H9 (cell line): ENCODE results near the gene STAT3. TPM values are rescaled to one million over a fixed set of nuclear protein-coding genes. Genes with fewer than 3 reads are reported as not detected.

Experiments
- DNase-seq: peaks from one replicate; pipeline ENCODE4 v3.0.0-alpha.2; 2017
- H2AFZ ChIP-seq: one replicate; pipeline ENCODE4 v1.6.1; 2013; ENCODE audit warnings: mild to moderate bottlenecking, low read length, control low read depth, moderate library complexity
- H2AK5ac ChIP-seq: 2 replicates; pipeline ENCODE4 v1.6.1; 2013; ENCODE audit warnings: low read length, control low read depth, mixed read lengths; ENCODE audit not compliant: insufficient read length
- H2BK120ac ChIP-seq: one replicate; pipeline ENCODE4 v1.6.1; 2013; ENCODE audit warnings: low read depth, mild to moderate bottlenecking, low read length, control low read depth, inconsistent platforms; ENCODE audit not compliant: poor library complexity, severe bottlenecking
- H2BK12ac ChIP-seq: 2 replicates; pipeline ENCODE4 v1.6.1; 2013; ENCODE audit warnings: low read length, control low read depth, mixed read lengths, low read depth; ENCODE audit not compliant: insufficient read length
- H2BK15ac ChIP-seq: 2 replicates; pipeline ENCODE4 v1.6.1; 2013; ENCODE audit warnings: low read depth, low read length, control low read depth
- H2BK20ac ChIP-seq: one replicate; pipeline ENCODE4 v1.6.1; 2013; ENCODE audit warnings: low read depth, mild to moderate bottlenecking, low read length, control low read depth, inconsistent platforms; ENCODE audit not compliant: poor library complexity, severe bottlenecking
- H2BK5ac ChIP-seq: 2 replicates; pipeline ENCODE4 v1.6.1; 2013; ENCODE audit warnings: low read length, control low read depth, mixed read lengths; ENCODE audit not compliant: insufficient read length
- H3K14ac ChIP-seq: 2 replicates; pipeline ENCODE4 v1.6.1; 2013; ENCODE audit warnings: low read length, control low read depth; ENCODE audit not compliant: insufficient read depth
- H3K18ac ChIP-seq: 2 replicates; pipeline ENCODE4 v1.6.1; 2013; ENCODE audit warnings: low read depth, mild to moderate bottlenecking, mixed read lengths, low read length, control low read depth; ENCODE audit not compliant: insufficient read length
- H3K23ac ChIP-seq: 2 replicates; pipeline ENCODE4 v1.6.1; 2013; ENCODE audit warnings: low read length, control low read depth, mixed read lengths, low read depth; ENCODE audit not compliant: insufficient read length
- H3K23me2 ChIP-seq: 2 replicates; pipeline ENCODE4 v1.6.1; 2013; ENCODE audit warnings: low read depth, mild to moderate bottlenecking, mixed read lengths, low read length, control low read depth; ENCODE audit not compliant: insufficient read length, poor library complexity, severe bottlenecking
- H3K27ac ChIP-seq: 2 replicates; pipeline ENCODE4 v1.5.1; 2013; ENCODE audit warnings: low read length, control low read depth, mixed read lengths, low read depth; ENCODE audit not compliant: insufficient read length
- H3K27me3 ChIP-seq: 2 replicates; pipeline ENCODE4 v1.6.1; 2013; ENCODE audit warnings: low read length, control low read depth, inconsistent platforms; ENCODE audit not compliant: insufficient read depth
- H3K4ac ChIP-seq: 2 replicates; pipeline ENCODE4 v1.6.1; 2013; ENCODE audit warnings: low read depth, mild to moderate bottlenecking, control low read depth, inconsistent platforms, low read length, moderate library complexity
- H3K4me1 ChIP-seq: 2 replicates; pipeline ENCODE4 v1.6.1; 2013; ENCODE audit warnings: low read length, control low read depth, inconsistent platforms; ENCODE audit not compliant: insufficient read depth
- H3K4me2 ChIP-seq: 2 replicates; pipeline ENCODE4 v1.6.1; 2013; ENCODE audit warnings: low read length, control low read depth, mixed read lengths; ENCODE audit not compliant: insufficient read length, insufficient read depth
- H3K56ac ChIP-seq: 2 replicates; pipeline ENCODE4 v1.6.1; 2013; ENCODE audit warnings: low read depth, mild to moderate bottlenecking, mixed read lengths, low read length, control low read depth; ENCODE audit not compliant: insufficient read length
- H3K79me1 ChIP-seq: 2 replicates; pipeline ENCODE4 v1.6.1; 2013; ENCODE audit warnings: low read depth, mild to moderate bottlenecking, moderate library complexity, low read length, control low read depth, inconsistent platforms; ENCODE audit not compliant: insufficient read depth, poor library complexity, severe bottlenecking
- H3K79me2 ChIP-seq: 2 replicates; pipeline ENCODE4 v1.6.1; 2013; ENCODE audit warnings: low read length, control low read depth, inconsistent platforms; ENCODE audit not compliant: insufficient read depth
- H3K9ac ChIP-seq: 2 replicates; pipeline ENCODE4 v1.6.1; 2013; ENCODE audit warnings: low read length, control low read depth, mixed read lengths; ENCODE audit not compliant: insufficient read length; ENCODE audit errors: extremely low read depth
- H3K9me3 ChIP-seq: one replicate; pipeline ENCODE4 v1.6.1; 2013; ENCODE audit warnings: low read depth, low read length, inconsistent platforms; ENCODE audit not compliant: control insufficient read depth
- H3T11ph ChIP-seq: one replicate; pipeline ENCODE4 v1.6.1; 2013; ENCODE audit warnings: mild to moderate bottlenecking, low read length, control low read depth, inconsistent platforms
- H4K20me1 ChIP-seq: one replicate; pipeline ENCODE4 v1.6.1; 2013; ENCODE audit not compliant: control insufficient read depth, insufficient read length, insufficient read depth
- H4K5ac ChIP-seq: 2 replicates; pipeline ENCODE4 v1.6.1; 2013; ENCODE audit warnings: low read depth, mild to moderate bottlenecking, mixed read lengths, low read length, control low read depth; ENCODE audit not compliant: insufficient read length
- H4K8ac ChIP-seq: replicated peaks from 2 replicates; pipeline ENCODE4 v1.6.1; 2013; ENCODE audit warnings: low read length, control low read depth, mixed read lengths, low read depth; ENCODE audit not compliant: insufficient read length
- H4K91ac ChIP-seq: 2 replicates; pipeline ENCODE4 v1.6.1; 2013; ENCODE audit warnings: low read depth, mild to moderate bottlenecking, moderate library complexity, mixed read lengths, low read length, control low read depth; ENCODE audit not compliant: insufficient read length
- H3K27ac Mint-ChIP-seq, 3 experiments: 2 replicates in 2 of 3; 3 replicates in 1 of 3; pipeline ENCODE4 v1.8.0; 2020 to 2021; ENCODE audit warnings: mixed read lengths in 3 of 3, mild to moderate bottlenecking in 1 of 3, moderate library complexity in 1 of 3
- H3K27me3 Mint-ChIP-seq: 2 replicates; pipeline ENCODE4 v1.8.0; 2021; ENCODE audit warnings: low read depth, mild to moderate bottlenecking, moderate library complexity, mixed read lengths
- H3K36me3 Mint-ChIP-seq, 3 experiments: 2 replicates in 2 of 3; 3 replicates in 1 of 3; pipeline ENCODE4 v1.8.0; 2020 to 2021; ENCODE audit warnings: low read depth in 3 of 3, mixed read lengths in 3 of 3; ENCODE audit not compliant: insufficient read depth in 1 of 3
- H3K4me1 Mint-ChIP-seq, 2 experiments: 2 replicates each; pipeline ENCODE4 v1.8.0; 2020; ENCODE audit warnings: mixed read lengths in 2 of 2
- H3K4me3 Mint-ChIP-seq, 2 experiments: 2 replicates in 1 of 2; 3 replicates in 1 of 2; pipeline ENCODE4 v1.8.0; 2020 to 2021; ENCODE audit warnings: mild to moderate bottlenecking in 2 of 2, mixed read lengths in 2 of 2, moderate library complexity in 1 of 2
- H3K9me3 Mint-ChIP-seq, 2 experiments: 2 replicates in 1 of 2; 3 replicates in 1 of 2; pipeline ENCODE4 v1.8.0; 2020; ENCODE audit warnings: mild to moderate bottlenecking in 2 of 2, mixed read lengths in 2 of 2, moderate library complexity in 1 of 2
- CTCF ChIP-seq: fragments of 200-600 bp; sonication (generic); conservative IDR thresholded peaks from 3 replicates; pipeline ENCODE4 v1.8.0; 2021; ENCODE audit warnings: antibody characterized with exemption, mild to moderate bottlenecking
- WGBS: extraction: QIAGEN DNeasy Blood & Tissue Kit; methylation state at CpG from one replicate; pipeline ENCODE4 v1.1.7; 2013; ENCODE audit warnings: missing lambda C conversion rate, low lambda C conversion rate, mixed read lengths; ENCODE audit not compliant: insufficient read length; ENCODE audit errors: extremely low coverage; 5-methylcytosine and 5-hydroxymethylcytosine counted together
- total RNA-seq: library from RNA; stranded (reverse); gene quantifications from 2 replicates; pipeline ENCODE4 v1.2.1, GENCODE V29; 2021

Gene STAT3
- total RNA-seq, 1 experiment from 2014 or later = 83.2 TPM

- Histone ChIP-seq H4K20me1 (peaks cover 3% of the 10 kb centered on the region), H3K4me1 (no peaks in the 10 kb centered on the region), H4K91ac (no peak overlapping the region), H3K9ac (no peak overlapping the region), H3K56ac (no peak overlapping the region), H3K23me2 (no peaks in the 10 kb centered on the region), H3K27ac (no peak overlapping the region), H3K4me2 (no peak overlapping the region), H3K79me2 (no peaks in the 10 kb centered on the region), H2BK120ac (no peak overlapping the region), H4K5ac (no peak overlapping the region), H3K14ac (no peak overlapping the region), H3K27me3 (no peaks in the 10 kb centered on the region), H2BK5ac (no peak overlapping the region), H3K18ac (no peak overlapping the region), H3K4ac (no peak overlapping the region), H3T11ph (no peak overlapping the region), H2AFZ (no peak overlapping the region), H4K8ac (no peak overlapping the region), H2BK12ac (no peak overlapping the region), H3K9me3 (no peaks in the 10 kb centered on the region), H3K23ac (no peak overlapping the region), H2BK15ac (no peak overlapping the region), H2BK20ac (no peak overlapping the region), H2AK5ac (no peak overlapping the region), H3K79me1 (no peaks in the 10 kb centered on the region)
- H3K9me3 Mint-ChIP-seq = no peaks in the 10 kb centered on the region
- H3K4me1 Mint-ChIP-seq = no peaks in the 10 kb centered on the region
- H3K27me3 Mint-ChIP-seq = no peaks in the 10 kb centered on the region; the same call in 1 of the 2 replicates
- H3K4me3 Mint-ChIP-seq = no peak overlapping the region
- H3K27ac Mint-ChIP-seq = 0 out of 7 replicates have a peak overlapping the region, but pooled peaks of 1 of the 3 experiments have one; percentile 17
- no peak for TF ChIP-seq CTCF
- H3K36me3 Mint-ChIP-seq = peaks cover 43 to 77% (median 67%) of the 10 kb centered on the region in 3 experiments; a peak in 6 of 7 replicates
- WGBS = no CpG with 5 or more reads among the region's 4 CpGs
- DNase-seq = no peak
Observed at GRCh38 chr17:42338427-42338985, 49.7 kb downstream of the STAT3 start.
